ENCODE data around the gene NAV1. TPM values are rescaled to one million over a fixed set of nuclear protein-coding genes. Genes with fewer than 3 reads are reported as not detected.

Gene NAV1
- total RNA-seq, 1 experiment from 2014 or later = 2.9 TPM

DNA sequence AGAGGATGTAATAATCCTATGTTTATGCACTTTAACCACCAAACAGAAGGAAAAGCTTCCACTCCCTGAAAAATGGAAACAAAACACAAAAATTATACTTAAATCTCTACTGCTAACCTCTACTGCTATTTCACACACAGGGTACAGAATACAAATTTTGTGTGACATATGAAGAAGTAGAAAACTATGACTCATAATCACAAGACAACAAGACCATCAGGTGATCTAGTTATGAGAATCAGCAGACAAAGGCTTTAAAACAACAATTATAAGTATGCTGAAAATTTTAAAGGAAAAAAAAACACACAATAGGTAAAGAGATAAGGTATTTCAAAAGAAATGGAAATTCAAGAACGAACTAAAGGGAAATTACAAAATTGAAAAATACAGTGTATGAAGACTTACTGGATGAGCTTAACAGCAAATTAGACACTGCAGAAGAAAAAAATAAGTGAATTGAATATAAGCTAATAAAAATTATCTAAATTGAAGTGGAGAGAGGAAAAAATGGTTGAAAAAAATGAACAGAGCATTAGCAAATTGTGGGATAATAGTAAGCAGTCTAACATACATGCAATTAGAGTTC is 13.6 kb upstream of the NAV1 start:
- H3K36me3 ChIP-seq (ENCODE audit: insufficient read depth, low read length) = no peaks in the 10 kb centered on the region
- H4K20me1 ChIP-seq (ENCODE audit: insufficient read depth, low read depth, low read length) = no peaks in the 10 kb centered on the region; the same call in 1 of the 2 replicates
- H3K79me2 ChIP-seq (ENCODE audit: low read length) = no peaks in the 10 kb centered on the region
- H3K9me3 ChIP-seq (ENCODE audit: low read length) = no peaks in the 10 kb centered on the region
- H3K27ac ChIP-seq (ENCODE audit: low read length) = no peak overlapping the region
- peak; percentile 19 for DNase-seq
- no peak overlapping the region for H3K4me3 ChIP-seq (ENCODE audit: low read length)
- no peak overlapping the region for H3K4me2 ChIP-seq (ENCODE audit: low read depth, low read length, poor library complexity, severe bottlenecking)
- H3K9ac ChIP-seq (ENCODE audit: low read length) = no peak overlapping the region
- H3K27me3 ChIP-seq (ENCODE audit: low read length) = no peaks in the 10 kb centered on the region
- H2AFZ ChIP-seq (ENCODE audit: low read length) = no peak overlapping the region
- H3K4me1 ChIP-seq (ENCODE audit: low read length) = no peaks in the 10 kb centered on the region
- no peaks in the 10 kb centered on the region for H3K9me2 ChIP-seq (replicated peaks; ENCODE audit: insufficient read depth, low read length)

DNA sequence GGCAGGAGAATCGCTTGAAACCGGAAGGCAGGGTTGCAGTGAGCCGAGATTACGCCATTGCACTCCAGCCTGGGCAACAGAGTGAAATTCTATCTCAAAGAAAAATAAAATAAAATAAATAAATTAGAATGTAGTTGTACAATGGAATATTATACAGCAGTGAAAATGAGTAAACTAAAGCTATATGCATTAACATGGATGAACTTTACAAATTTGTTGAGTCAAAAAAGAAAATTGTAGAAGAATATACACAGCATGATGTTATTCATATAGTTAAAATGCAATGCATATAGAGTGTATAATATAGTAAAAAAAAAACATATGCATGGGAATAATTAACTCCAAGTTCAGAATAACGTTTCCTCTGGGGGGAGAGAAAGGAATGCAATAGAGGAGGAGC is 11.0 kb upstream of the NAV1 start:
- Histone ChIP-seq H3K9me3 (ENCODE audit: low read length) (no peaks in the 10 kb centered on the region), H3K4me3 (ENCODE audit: low read length) (no peak overlapping the region), H3K9me2 (replicated peaks; ENCODE audit: insufficient read depth, low read length) (no peaks in the 10 kb centered on the region), H3K79me2 (ENCODE audit: low read length) (no peaks in the 10 kb centered on the region), H3K27ac (ENCODE audit: low read length) (no peak overlapping the region), H3K4me2 (ENCODE audit: low read depth, low read length, poor library complexity, severe bottlenecking) (no peak overlapping the region), H2AFZ (ENCODE audit: low read length) (no peak overlapping the region), H3K4me1 (ENCODE audit: low read length) (no peaks in the 10 kb centered on the region), H3K9ac (ENCODE audit: low read length) (no peak overlapping the region), H3K27me3 (ENCODE audit: low read length) (no peaks in the 10 kb centered on the region), H4K20me1 (ENCODE audit: insufficient read depth, low read depth, low read length) (no peaks in the 10 kb centered on the region; the same call in 1 of the 2 replicates), H3K36me3 (ENCODE audit: insufficient read depth, low read length) (no peaks in the 10 kb centered on the region)
- DNase-seq = peak; percentile 12

DNA sequence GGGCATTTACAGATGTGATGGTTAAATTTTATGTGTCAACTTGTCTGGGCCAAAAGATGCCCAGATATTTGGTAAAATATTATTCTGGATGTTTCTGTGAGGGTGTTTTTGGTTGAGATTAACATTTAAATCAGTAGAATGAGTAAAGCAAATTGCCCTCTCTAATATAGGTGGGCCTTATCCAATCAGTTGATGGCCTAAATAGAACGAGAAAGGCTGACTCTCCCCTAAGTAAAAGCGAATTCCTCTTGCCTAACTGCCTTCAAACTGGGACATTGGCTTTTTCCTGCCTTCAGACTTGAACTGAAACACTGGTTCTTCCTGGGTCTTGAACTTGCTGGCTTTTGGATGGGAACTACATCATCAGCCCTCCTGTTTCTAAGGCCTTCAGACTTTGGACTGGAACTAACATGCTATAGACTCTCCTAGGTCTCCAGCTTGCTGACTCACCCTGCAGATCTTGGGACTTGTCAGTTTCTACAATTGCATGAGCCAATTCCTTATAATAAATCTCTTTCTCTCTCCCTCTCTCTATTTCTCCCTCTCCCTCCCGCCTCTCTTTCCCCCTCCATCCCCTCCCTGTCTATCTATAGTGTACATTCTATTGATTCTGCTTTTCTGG is 10.2 kb upstream of the NAV1 start:
- Histone ChIP-seq H2AFZ (ENCODE audit: low read length) (no peak overlapping the region), H4K20me1 (ENCODE audit: insufficient read depth, low read depth, low read length) (no peaks in the 10 kb centered on the region; the same call in 1 of the 2 replicates), H3K4me1 (ENCODE audit: low read length) (no peaks in the 10 kb centered on the region), H3K9ac (ENCODE audit: low read length) (no peak overlapping the region), H3K36me3 (ENCODE audit: insufficient read depth, low read length) (no peaks in the 10 kb centered on the region), H3K9me2 (replicated peaks; ENCODE audit: insufficient read depth, low read length) (no peaks in the 10 kb centered on the region), H3K27ac (ENCODE audit: low read length) (no peak overlapping the region), H3K79me2 (ENCODE audit: low read length) (no peaks in the 10 kb centered on the region), H3K4me2 (ENCODE audit: low read depth, low read length, poor library complexity, severe bottlenecking) (no peak overlapping the region), H3K27me3 (ENCODE audit: low read length) (no peaks in the 10 kb centered on the region), H3K9me3 (ENCODE audit: low read length) (no peaks in the 10 kb centered on the region), H3K4me3 (ENCODE audit: low read length) (no peak overlapping the region)
- DNase-seq = peak; percentile 39

DNA sequence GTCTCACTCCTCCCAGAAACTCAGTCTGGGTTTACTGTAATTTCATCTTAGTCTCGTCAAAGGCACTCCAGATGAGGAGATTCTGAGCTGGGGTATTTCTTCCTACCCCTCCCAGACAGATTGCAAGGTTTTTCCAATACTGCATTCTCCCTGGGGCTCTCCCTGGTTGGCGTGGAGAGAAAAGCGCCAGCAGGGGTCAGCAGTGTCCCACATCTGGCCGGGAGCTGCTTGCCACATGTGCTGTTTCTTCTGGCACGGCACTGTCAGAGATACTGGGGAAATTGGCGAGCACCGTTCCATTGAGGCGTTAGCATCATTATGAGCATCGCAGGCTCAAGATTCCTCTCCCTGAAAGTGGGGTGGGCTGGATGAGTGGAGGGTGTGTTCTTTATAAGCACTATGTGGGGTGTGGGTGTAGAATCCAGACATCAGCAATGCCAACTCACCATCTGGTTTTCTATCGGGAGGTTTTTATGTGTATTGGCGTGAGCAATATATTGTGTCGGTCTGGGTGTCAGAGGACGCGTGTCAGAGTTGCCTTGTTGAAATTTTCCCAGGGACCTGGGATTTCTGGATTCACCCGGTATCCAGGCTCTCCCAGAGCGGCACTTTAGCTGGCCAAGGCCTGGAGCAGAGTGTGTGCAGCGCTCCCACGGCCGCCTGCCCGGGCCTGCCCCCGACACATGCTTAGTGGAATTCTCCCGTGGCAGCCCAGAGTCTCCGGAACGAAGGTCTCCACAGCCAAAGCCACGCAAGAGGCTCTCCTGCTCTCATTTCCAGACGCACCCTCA is 8.0 kb upstream of the NAV1 start:
- no peaks in the 10 kb centered on the region; the same call in 1 of the 2 replicates for H4K20me1 ChIP-seq (ENCODE audit: insufficient read depth, low read depth, low read length)
- no peaks in the 10 kb centered on the region for H3K36me3 ChIP-seq (ENCODE audit: insufficient read depth, low read length)
- H3K9me3 ChIP-seq (ENCODE audit: low read length) = no peaks in the 10 kb centered on the region
- no peaks in the 10 kb centered on the region for H3K79me2 ChIP-seq (ENCODE audit: low read length)
- H3K27ac ChIP-seq (ENCODE audit: low read length) = no peak overlapping the region
- H3K4me2 ChIP-seq (ENCODE audit: low read depth, low read length, poor library complexity, severe bottlenecking) = no peak overlapping the region
- no peak overlapping the region for H3K9ac ChIP-seq (ENCODE audit: low read length)
- peak; percentile 81 for DNase-seq
- H3K4me1 ChIP-seq (ENCODE audit: low read length) = peaks cover 13% of the 10 kb centered on the region
- no peak overlapping the region for H2AFZ ChIP-seq (ENCODE audit: low read length)
- no peaks in the 10 kb centered on the region for H3K9me2 ChIP-seq (replicated peaks; ENCODE audit: insufficient read depth, low read length)
- no peaks in the 10 kb centered on the region for H3K27me3 ChIP-seq (ENCODE audit: low read length)
- H3K4me3 ChIP-seq (ENCODE audit: low read length) = no peak overlapping the region

DNA sequence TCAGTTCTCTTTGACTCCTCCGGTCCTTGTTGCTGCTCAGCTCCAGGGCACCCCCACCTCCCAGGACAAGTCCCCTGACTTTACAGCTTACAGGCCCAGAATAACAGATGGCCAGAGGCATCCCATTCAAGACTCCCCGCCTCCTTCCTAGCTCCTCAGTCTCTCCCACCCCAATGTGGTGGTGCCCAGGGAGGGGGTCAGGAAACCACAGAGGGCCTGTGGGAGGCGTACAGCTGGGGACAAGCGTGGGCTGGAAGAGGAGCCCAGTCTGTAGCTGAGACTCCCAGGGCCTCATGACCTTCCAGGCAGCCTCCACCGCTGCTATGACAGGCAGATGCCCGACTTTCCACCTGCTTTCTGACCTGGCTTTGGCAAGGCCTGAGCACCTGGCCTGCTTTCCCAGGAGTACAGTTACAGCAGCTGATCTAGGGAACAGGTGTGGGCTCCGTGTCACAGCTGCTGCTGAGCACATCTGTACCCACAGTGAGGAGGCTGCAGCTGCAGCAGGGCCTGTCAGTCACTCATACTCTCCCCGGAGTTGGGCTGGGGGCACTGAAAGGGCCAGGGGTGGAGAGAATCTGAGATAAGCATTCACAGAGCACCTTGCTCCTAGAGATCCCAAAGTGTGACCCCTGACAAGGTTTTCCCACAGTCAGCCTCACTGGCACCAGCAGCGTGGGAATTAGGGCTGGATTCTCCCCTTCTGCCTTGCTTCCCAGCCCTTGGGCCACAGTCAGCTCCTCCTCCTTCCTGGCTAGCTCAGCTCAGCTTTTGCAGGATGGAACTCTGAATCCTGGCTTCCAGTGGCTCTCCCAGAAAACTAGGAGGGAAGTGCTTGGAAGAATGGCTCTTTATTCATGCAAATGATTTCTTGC is 7.1 kb upstream of the NAV1 start:
- Histone ChIP-seq H3K9me3 (ENCODE audit: low read length) (no peaks in the 10 kb centered on the region), H3K4me1 (ENCODE audit: low read length) (peaks cover 16% of the 10 kb centered on the region), H3K27me3 (ENCODE audit: low read length) (no peaks in the 10 kb centered on the region), H3K36me3 (ENCODE audit: insufficient read depth, low read length) (no peaks in the 10 kb centered on the region), H3K27ac (ENCODE audit: low read length) (no peak overlapping the region), H3K4me3 (ENCODE audit: low read length) (no peak overlapping the region), H4K20me1 (ENCODE audit: insufficient read depth, low read depth, low read length) (no peaks in the 10 kb centered on the region; the same call in 1 of the 2 replicates), H3K9me2 (replicated peaks; ENCODE audit: insufficient read depth, low read length) (no peaks in the 10 kb centered on the region), H3K79me2 (ENCODE audit: low read length) (no peaks in the 10 kb centered on the region), H2AFZ (ENCODE audit: low read length) (no peak overlapping the region), H3K9ac (ENCODE audit: low read length) (no peak overlapping the region), H3K4me2 (ENCODE audit: low read depth, low read length, poor library complexity, severe bottlenecking) (no peak overlapping the region)
- peak; percentile 35 for DNase-seq

DNA sequence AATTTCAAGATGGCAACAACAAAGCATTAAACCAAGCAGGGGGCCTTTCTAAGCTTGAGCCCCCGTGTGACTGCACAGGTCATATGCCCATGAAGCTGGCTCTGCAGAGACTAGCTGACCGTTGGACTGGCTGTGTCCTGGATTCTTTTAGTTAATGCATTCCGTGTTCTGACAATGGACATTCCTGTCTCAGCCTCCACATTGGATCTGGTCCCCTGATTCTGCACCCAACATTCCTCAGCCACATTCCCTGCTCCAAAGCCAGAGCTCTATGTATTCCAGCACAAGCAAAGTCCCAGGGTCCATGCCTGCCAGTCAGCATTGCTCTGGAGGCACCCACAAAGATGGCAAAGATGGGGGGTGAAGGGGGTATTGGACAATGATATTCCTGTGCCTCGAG is 5.1 kb upstream of the NAV1 start:
- Histone ChIP-seq H3K27ac (ENCODE audit: low read length) (no peak overlapping the region), H3K9me3 (ENCODE audit: low read length) (no peaks in the 10 kb centered on the region), H3K9ac (ENCODE audit: low read length) (no peak overlapping the region), H4K20me1 (ENCODE audit: insufficient read depth, low read depth, low read length) (no peaks in the 10 kb centered on the region), H2AFZ (ENCODE audit: low read length) (no peak overlapping the region), H3K27me3 (ENCODE audit: low read length) (no peaks in the 10 kb centered on the region), H3K4me1 (ENCODE audit: low read length) (peaks cover 16% of the 10 kb centered on the region), H3K36me3 (ENCODE audit: insufficient read depth, low read length) (no peaks in the 10 kb centered on the region), H3K9me2 (replicated peaks; ENCODE audit: insufficient read depth, low read length) (no peaks in the 10 kb centered on the region), H3K79me2 (ENCODE audit: low read length) (no peaks in the 10 kb centered on the region), H3K4me3 (ENCODE audit: low read length) (no peak overlapping the region), H3K4me2 (ENCODE audit: low read depth, low read length, poor library complexity, severe bottlenecking) (no peak overlapping the region)
- DNase-seq = no peak

DNA sequence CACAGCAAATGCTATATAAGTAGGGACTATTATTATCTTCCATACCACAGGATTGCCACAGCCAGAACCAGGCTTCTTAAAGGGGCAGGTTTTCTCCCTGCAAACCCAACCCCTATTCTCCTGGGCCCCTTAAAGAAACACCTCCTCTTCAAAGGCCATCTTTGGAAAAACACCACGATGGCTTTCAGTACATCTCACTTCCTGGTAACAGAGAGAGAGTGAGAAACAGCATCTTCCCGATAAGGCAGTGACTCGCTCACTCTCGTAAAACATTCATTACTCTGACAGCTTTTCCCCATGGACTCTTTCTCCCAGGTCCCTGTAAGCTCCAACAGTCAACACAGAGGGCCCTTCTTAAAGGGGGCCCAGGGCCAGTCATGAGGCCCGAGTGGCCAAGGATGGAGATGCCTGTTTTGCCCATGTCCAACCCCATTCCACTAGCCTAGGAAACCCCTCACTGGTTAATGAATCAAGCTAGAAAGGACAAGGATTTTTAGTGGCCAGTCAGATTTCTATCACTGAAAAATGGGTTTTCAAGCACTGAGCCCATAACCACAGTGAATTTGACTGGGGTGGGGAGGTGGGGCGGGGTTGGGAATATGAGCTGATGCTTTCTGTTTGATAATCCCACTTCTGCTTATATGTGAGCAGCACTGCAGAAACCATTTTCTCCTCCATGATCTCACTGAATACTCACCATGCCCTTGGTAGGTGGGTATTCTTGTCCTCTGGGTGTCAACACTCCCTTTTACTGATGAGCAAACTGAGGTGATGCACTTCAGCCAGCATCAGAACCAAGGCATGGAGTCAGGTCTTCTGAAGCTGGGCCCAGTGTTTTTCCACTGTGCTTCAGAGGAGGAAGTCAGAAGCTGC is 3.6 kb upstream of the NAV1 start:
- H2AFZ ChIP-seq (ENCODE audit: low read length) = 0 out of 2 replicates have a peak overlapping the region, but pooled peaks have one; percentile 33

More for the DNA sequence above, 3.6 kb upstream of the NAV1 start:
- H3K4me3 ChIP-seq (ENCODE audit: low read length) = no peak overlapping the region; the same call in 1 of the 2 replicates
- peak; percentile 53 for DNase-seq
- no peaks in the 10 kb centered on the region for H3K9me2 ChIP-seq (replicated peaks; ENCODE audit: insufficient read depth, low read length)
- H3K79me2 ChIP-seq (ENCODE audit: low read length) = no peaks in the 10 kb centered on the region
- H4K20me1 ChIP-seq (ENCODE audit: insufficient read depth, low read depth, low read length) = no peaks in the 10 kb centered on the region
- no peaks in the 10 kb centered on the region for H3K27me3 ChIP-seq (ENCODE audit: low read length)
- no peak overlapping the region for H3K27ac ChIP-seq (ENCODE audit: low read length)
- no peaks in the 10 kb centered on the region for H3K9me3 ChIP-seq (ENCODE audit: low read length)
- no peaks in the 10 kb centered on the region for H3K36me3 ChIP-seq (ENCODE audit: insufficient read depth, low read length)
- peaks cover 16% of the 10 kb centered on the region for H3K4me1 ChIP-seq (ENCODE audit: low read length)
- peak overlapping the region; percentile 45 for H3K4me2 ChIP-seq (ENCODE audit: low read depth, low read length, poor library complexity, severe bottlenecking)
- H3K9ac ChIP-seq (ENCODE audit: low read length) = peak overlapping the region; percentile 23; the same call in 1 of the 2 replicates

All from Karpas-422 (cell line).